Lung microvascular endothelial cell (primary cell): ENCODE data around the gene ACTR8. TPM values are rescaled to one million over a fixed set of nuclear protein-coding genes. Genes with fewer than 3 reads are reported as not detected.

Experiments
- DNase-seq, 2 donors: peaks; one replicate each; pipeline versions ENCODE4 v3.0.0 to v3.0.0-alpha.2; 2010; ENCODE audit warnings: low read depth in 2 of 2
- total RNA-seq: library from RNA; depleted of rRNA; stranded (reverse); fragments of >200 nt; gene quantifications from 2 replicates; pipeline ENCODE4 v1.2.1, GENCODE V29; 2014

ACTR8 gene
- total RNA-seq, 1 donor from 2014 or later: 33.3 TPM

DNA sequence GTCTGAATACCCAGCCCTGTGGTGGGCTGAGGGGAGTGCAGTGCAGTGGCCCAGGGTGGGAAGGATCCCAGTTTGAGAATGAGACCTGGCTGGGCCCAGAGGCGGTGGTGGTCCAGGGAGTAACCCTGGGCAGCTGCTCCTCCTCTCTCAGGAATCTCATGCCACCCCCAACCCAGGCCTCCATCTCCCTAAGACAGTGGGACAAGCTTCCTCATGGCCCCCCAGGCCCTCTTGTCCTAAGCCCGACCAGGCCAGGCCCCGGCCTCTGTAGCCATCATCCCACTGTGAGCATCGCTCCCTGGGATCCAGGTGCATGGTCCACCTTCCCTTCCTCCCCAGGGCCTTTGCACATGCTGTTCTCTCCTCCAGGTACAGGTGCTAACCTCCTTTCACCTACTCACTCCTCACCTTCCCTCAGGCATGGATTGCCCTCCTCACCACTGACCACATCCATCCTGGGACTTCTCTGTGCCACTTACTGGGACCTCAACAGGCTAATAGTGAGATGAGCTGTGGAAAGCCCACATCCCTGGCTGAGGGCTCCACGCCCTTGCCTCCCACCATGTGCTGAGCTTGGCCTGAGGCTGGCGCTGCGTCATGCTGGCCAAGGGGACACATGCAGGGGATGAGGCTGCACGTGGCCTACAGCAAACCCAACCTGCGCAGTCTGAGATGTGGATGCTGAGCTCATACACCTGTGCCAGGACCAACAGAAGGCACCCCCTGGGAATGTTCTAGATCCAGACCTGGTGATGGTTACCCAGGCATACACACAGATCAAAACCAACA lies 45.7 kb downstream of the ACTR8 start:
- DNase-seq: no peak

DNA sequence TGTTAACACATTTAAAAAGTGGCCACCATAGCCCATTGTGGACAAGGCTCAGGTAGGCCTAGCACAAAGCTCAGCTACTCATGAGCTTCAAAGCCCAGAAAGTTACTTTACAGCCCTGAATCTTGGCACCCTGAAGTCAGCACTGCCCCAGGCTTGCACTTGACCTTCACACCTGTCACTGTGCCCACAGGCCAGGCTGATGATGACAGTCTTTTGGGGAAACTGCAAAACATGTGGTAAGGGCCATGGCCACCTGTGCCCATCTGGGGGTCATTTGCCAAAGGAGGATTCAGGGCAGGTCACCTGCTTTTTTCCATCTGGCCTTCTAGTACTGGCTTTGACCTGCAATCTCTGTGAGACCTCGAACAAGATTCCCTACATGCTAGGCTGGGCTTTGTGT lies 46.7 kb downstream of the ACTR8 start:
- no peak for DNase-seq

DNA sequence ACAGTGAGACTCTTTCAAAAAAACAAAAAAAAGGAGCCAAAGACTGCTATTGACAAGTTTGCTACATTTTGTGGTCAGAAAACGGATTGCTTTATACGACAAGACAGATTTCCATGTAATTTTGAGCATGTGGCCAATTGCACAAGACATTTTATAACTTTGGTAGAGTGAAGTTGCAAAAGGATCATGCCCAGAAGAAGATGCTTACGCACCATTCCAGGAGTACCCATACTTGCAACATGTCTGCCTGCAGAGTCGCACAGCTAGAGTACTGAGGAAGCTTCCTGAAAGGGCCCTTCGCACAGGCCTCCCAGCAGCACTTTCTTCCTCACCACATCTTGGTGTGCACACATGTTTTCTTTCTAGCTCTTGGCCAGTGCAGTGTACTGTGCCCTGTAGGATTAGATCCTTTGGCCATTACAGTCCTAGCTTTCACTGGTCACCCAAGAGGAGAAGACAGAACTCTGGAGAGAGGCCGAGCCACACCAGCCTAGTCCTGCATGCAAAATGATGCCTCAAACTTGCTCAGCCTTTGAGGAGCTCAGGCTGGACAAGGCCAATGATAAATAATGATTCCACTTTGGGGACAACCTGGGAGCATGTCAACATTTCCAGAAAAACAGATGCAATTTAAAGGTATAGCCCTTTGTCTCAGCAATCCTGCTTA lies 47.4 kb downstream of the ACTR8 start:
- DNase-seq: no peak

- DNase-seq: no peak
Observed at GRCh38 chr3:53833700-53834099, 48.3 kb downstream of the ACTR8 start.

DNA sequence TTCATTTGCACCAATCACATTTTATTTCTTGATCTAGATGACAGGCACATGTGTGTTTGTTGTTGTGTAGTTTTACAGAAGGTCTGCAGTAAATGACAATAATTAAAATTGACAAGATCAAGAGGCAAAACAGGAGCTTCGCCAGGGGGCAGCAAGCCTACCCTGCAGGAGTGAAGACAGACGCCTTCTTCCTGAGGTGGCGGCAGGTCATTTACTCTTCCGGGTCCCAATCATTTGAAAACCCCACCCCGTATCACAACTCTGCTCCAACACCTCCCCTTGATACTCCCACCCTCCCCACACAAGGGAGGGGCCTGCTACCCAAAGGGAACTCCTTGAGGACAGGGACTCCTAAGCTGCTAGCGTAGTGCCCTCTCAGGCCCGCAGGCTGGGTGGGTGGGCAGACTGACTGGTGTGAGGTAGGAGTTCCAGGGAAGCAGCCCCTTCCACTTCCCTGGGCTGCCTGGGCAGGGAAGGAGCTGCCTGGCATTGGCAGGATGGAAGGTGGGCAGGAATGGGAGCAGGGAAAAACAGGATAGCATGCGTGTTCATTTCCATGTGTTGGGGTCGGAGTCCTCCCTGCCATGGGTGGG lies 48.8 kb downstream of the ACTR8 start:
- no peak for DNase-seq

- no peak for DNase-seq
Observed at GRCh38 chr3:53830944-53831343, 51.0 kb downstream of the ACTR8 start.

DNA sequence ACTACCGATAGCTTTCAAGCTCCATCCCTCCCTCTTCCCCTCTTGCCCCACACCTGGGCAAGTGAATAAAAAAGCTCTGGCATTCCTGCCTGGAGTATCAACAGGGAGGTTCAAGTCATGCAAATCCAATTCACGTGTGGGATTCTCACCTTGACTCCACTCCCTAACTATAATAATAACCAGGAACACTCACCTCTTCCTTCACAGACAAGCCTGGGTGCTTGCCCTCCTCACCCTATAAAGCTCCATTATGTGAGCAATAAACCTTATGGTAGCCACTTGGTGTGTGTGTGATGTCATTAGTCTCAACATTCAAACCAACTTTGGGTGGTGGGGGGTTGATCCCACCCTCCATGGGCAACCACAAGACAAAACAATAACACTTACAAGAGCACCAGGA lies 52.3 kb downstream of the ACTR8 start:
- DNase-seq: no peak

DNA sequence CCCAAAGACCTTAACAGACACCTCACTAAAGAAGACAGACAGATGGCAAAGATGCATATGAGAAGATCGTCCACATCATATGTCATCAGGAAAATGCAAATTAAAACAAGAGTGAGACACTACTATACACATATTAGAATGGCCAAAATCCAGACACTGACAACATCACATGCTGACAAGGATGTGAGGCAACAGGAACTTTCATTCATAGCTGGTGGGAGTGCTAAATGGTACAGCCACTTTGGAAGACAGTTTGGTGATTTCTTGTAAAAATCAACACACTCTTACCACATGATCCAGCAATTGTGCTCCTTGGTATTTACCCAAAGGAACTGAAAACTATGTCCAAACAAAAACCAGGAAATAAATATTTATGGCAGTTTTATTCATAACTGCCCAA lies 53.4 kb downstream of the ACTR8 start:
- no peak for DNase-seq

GRCh38 chr3:53826048-53826447 lies 55.9 kb downstream of the ACTR8 start:
- DNase-seq: no peak

GRCh38 chr3:53824795-53825194 lies 57.2 kb downstream of the ACTR8 start:
- no peak for DNase-seq

DNA sequence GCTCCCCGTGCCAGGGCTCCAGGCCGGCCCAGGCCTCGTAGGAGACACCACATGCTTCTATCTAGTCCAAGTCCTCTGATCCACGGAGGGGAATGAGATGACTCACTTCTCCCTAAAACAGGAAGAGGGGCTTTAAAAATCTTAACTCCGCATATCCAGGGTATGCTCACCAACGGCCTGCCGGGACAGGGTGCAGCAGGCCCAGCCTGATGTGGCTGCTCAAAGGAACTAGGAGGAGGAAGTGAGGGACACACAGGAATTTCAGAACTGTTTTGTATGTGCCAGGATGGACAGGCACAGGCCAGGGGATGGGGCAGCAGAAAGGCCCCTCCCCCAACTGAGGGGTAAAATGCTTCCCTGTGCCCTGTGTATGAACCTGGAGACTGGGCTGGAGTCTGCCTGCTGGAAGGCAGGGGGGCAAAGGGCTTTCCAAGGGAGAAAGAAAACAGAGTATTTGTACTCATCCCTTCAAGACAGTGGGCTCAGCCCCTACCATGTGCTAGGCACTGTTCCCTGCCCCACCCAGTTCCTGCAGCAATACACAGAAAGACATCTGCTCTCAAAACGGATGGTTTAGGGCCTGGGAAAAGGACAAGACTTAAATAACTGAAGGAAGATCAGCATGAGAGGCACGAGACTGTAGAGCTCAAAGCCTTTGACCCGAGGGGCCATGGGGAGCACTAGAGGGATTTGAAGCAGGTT lies 57.8 kb downstream of the ACTR8 start:
- DNase-seq: no peak

- no peak for DNase-seq
Observed at GRCh38 chr3:53823026-53823955, 58.7 kb downstream of the ACTR8 start.

DNA sequence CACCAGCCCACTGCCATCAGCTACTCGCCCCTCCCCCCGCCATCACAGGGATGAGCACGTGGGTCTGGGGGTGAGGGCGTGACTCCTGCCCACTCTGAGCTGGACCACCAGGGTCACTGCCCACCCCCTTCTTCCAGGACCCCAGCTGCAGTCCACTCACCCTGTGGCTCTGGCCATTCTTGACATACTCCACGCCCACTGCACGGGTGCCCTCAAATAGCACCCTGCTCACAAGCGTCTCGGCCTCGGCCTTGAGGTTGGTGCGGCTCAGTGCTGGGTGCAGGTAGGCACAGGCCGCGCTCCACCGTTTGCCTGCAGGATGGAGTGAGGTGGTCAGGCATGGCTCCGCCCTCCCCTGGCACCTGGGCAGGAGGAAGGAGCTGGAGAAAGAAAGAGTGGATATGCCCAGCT lies 59.6 kb downstream of the ACTR8 start:
- DNase-seq: no peak

- no peak for DNase-seq
Observed at GRCh38 chr3:53821631-53822121, 60.3 kb downstream of the ACTR8 start.

GRCh38 chr3:53820756-53821580 lies 61.0 kb downstream of the ACTR8 start:
- DNase-seq: no peak

GRCh38 chr3:53820084-53820483 lies 61.9 kb downstream of the ACTR8 start:
- no peak for DNase-seq

DNA sequence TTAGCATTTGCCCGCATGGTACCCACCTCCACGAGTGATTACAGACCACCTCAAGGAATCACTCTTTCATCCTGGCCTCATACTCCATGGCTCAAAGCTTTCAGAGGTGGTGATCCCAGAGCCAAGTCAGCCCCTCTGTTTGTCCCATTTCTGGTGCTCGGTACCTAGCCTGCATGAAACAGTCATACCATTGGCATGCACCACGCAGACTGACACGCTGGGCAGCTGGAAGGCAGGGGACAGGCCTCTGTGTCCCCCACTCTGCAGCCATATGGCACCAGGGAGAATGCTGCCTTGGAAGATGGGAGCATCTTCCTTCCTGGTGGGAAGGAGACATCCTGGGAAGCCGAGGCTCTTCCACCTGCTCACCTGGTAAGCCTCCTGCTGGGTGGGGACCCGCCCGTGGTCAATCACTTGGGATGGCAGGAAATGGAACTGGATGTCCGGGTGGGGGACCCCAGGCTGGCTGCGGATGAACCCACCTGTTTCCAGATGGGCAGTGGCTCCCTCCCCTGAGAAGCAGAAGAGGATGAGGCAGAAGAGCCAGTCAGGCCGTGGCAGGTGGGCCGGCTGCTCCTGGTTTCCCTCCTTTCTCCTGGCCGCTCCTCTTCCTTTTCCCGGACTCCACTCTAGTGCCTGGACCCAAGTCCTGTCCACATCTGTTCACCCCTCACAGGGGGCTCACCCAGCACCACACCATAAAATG lies 62.6 kb downstream of the ACTR8 start:
- DNase-seq: no peak

GRCh38 chr3:53818221-53819162 lies 63.5 kb downstream of the ACTR8 start:
- DNase-seq: no peak
